Left ventricle myocardium superior (tissue), 1 donor: ENCODE results near the gene GPS1. TPM values are rescaled to one million over a fixed set of nuclear protein-coding genes. Genes with fewer than 3 reads are reported as not detected.

Source experiments
- ATAC-seq: fragments of 200-7000 bp; cut with Tn5 transposase; one replicate; pipeline ENCODE4 v1.9.1; 2020; ENCODE audit warnings: mild to moderate bottlenecking, moderate library complexity
- DNase-seq: peaks from one replicate; pipeline ENCODE4 v3.0.0-alpha.2; 2020
- intact Hi-C: fragments of 100-400 bp; cut with micrococcal nuclease; formaldehyde crosslinking; loops from one replicate; pipeline ENCODE4 v1.11.0; 2022
- long read RNA-seq: library from polyadenylated mRNA; unstranded; transcript quantifications from one replicate; pipeline ENCODE4 v2.0.0, GENCODE V29; 2021
- total RNA-seq: library from RNA; stranded (reverse); fragmentation: NEBNext Ultra II Directional; extraction: Animal tissue kit (Norgen Biotek cat#: 25700); gene quantifications from one replicate; pipeline ENCODE4 v1.2.1, GENCODE V29; 2021
- donor health status: DM: no; HTN: yes; CAD: no; lungs with severe emphysema.

Gene GPS1
- total RNA-seq: 90.6 TPM
- long read RNA-seq, transcript GPS1-228 (13 exons, 1,825 nt): minor isoform, 7 of 284 reads
- long read RNA-seq, transcript GPS1-226 (13 exons, 1,839 nt): minor isoform, 24 of 284 reads
- long read RNA-seq, transcript GPS1-201 (13 exons, 1,842 nt): minor isoform, 36 of 284 reads
- long read RNA-seq, transcript GPS1-208 (13 exons, 1,874 nt): major isoform, 150 of 284 reads
- long read RNA-seq, partial matches to known transcripts: 27 of 284 reads
- long read RNA-seq, other reads (novel, unspliced or antisense): 32 of 284 reads

DNA sequence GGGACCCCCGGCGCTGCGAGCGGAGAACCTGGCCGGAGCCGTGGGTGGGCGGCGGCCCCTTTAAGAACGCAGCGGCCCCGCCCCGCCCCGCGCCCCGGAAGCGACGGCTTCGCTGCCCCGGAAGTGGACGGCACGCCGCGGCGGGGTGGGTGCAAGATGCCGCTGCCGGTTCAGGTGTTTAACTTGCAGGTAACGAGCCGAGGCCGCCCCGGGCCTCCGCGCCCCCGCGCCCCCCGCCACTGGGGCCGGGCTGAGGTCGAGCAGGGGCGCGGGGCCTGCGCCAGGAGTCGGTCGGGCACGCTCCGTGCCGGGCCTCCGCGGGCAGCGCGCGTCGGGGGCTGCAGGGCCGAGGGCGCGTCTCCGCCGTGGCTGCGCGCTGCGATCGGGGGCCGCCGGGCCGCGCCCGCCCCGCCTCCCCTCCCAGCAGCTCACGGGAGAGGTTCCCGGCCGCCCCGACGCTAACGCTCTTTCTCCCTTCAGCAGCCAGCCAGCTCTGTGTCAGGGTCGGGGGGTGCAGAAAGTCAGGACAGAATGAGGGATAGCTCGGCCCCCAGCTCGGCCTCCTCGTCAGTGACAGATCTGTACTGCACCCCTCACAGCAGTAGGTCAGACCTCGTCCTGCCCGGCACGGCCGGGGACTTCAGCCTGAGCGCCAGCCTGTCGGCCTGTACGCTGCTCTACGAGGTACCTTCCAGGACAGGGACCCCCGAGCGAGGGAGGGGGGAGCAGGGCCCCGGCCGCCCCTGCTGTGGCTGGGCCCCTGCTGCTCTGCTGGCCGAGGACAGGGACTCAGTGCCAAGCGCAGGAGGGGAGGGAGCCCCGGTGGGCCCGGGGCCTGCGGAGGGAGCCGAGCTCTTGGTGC lies at the start of gene GPS1, which contains the start of gene RFNG:
Gene GPS1, plus strand, starts transcription at position 123 of the 862 bp plus-strand sequence. Its CDS starts 34 bp downstream, at position 157.
Gene RFNG, minus strand, starts transcription at position 36 of the 862 bp plus-strand sequence. CDS start 45 bp downstream, outside the sequence.
- peak; percentile 89 for DNase-seq
- intact Hi-C loops: no loop called here
- peak; percentile 76 for ATAC-seq

- ATAC-seq (peak; percentile 55), DNase-seq (peak; percentile 70)
- intact Hi-C loops: no loop called here
Measured at GRCh38 chr17:82003411-82004381, 48.0 kb upstream of the GPS1 start.

GRCh38 chr17:82004517-82005455 lies 46.9 kb upstream of the GPS1 start:
- DNase-seq (no peak), ATAC-seq (no peak)
- intact Hi-C loops: no loop called here

DNA sequence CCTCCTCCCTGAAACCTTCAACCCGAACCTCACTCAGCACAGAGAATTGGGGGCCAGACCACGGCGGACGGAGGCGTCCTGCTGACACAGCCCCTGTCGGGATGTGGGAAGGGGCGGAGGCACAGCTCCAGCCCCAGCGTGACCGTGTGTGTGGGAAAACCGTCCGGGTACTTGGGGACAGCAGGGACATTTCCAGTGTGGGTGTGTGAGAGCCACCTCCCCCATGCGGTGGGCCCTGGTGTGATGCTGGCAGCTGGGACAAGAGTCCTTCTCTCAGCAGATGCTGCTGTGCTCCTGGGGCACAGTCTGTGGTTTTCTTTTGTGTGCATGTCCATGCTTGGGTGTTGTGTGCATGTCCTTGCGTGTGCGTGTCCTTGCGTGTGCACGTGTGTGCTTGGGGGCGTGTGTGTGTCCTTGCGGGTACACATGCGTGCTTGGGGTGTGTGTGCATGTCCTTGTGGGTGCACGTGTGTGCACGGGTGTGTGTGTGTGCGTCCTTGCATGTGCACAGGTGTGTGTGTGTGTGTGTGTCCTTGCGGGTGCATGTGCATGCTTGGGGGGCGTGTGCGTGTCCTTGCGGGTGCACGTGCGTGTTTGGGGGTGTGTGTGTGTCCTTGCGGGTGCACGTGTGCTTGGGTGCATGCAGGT lies 45.9 kb upstream of the GPS1 start:
- DNase-seq (no peak), ATAC-seq (no peak)
- intact Hi-C loops: no loop called here

DNA sequence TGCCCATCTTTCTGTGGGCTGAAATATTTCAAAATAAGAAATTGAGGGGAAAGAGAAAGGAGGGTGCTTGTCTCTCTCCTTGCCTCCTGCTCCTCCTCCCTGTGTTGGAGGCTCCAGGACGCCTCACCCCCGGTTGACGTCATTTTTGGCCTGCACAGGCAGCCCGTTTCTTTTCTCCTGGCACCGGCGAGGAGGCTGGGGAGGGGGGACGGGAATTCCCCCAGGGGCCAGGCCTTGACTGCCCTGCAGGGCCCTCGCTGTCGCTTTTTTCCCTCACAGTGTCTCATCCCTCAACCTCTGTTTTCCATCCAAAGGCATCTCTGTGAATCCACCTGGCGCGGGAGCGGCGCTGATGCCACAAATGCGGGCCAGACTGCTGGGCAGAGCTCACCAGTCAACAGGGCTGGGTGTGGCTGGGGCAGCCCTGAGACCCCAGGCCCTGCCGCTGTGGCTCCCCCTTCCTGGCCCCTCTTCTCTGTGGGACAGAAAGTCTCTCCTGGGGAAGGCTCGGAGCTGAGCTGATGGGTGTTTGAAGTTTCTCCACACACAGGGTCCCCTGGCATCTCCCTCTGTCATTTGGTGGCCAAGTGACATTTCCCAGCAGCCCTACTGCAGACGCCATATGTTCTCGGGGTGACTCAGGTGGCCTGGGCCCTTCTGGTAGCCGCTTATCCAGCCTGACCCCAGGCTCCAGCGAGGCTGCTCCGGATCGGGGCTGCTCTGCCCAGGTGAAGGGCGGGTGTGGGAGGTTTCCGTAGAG lies 45.0 kb upstream of the GPS1 start:
- peak; percentile 54 for ATAC-seq
- intact Hi-C loops: no loop called here
- no peak for DNase-seq

GRCh38 chr17:82007228-82007494 lies 44.5 kb upstream of the GPS1 start:
- DNase-seq (no peak), ATAC-seq (no peak)
- intact Hi-C loops: no loop called here

DNA sequence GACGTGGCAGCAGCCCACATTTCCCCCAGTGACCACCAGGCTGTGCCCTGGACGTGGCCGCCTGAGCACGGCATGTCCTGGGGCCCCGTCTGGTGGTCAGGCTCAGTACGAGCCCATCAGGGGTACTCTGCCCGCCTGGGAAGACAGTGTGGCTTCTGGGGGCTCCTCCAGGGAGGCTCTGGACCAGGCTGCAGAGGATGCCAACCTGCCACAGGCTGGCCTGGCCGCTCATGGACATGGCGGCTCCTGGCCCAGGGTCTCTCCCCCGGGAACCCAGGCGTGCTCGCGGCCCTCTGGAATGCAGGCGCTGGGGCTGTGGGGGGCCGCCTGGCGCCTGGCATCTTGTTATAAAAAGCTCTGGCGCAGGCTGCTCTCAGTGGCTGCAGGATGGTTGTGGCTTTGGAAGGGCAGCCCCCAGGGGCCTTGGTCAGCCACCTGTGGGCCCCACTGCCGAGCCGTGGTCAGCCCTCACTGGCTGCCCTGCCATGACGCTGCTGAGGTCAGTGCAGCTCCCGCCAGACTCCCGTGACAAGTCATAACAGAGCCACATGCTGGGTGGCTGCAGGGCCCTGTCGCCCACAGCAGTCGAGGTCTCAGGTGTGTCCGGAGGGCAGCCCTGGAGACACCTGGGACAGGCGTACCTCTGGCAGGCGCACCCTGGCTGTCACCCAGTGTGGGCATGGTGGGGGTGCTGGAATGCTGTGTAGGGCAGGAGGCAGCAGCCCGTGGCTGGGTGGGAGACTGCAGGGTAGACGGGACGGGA lies 44.0 kb upstream of the GPS1 start:
- intact Hi-C loops: no loop called here
- DNase-seq (no peak), ATAC-seq (no peak)

DNA sequence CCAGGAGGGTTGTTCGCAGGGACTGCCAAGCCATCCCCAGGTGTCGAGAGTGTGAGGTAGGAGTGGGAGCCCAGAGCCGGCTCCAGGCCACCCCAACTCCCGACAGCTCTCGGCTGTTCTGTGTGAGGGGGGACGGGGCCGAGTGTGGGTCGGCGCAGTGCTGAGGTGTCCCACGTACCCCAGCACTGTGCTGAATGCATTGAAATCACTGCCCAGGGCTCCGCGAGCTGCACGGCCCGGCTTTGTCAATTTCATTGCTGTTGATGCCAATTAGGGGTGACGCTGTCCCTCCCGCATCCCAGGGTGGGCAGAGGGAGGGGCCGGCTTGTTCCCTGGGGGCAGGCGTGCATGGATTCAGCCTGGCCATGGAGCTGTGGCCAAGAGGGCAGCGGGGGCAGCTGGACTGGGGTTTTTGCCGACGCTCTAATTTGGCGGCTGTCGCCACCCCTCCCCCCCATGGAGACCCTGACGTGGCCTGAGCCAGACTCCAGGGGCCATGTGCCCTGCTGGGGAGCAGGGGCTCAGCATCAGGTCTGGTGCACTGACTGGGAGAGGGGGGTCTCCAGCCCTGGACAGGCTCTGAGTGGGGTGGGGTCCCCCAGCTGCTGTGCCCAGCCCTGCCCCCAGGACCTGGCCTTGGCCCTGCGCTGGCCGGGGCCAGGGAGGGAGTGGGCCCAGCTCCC lies 43.3 kb upstream of the GPS1 start:
- DNase-seq (no peak), ATAC-seq (no peak)
- intact Hi-C loops: no loop called here

- ATAC-seq (peak; percentile 9), DNase-seq (peak; percentile 77)
- intact Hi-C loops: no loop called here
Measured at GRCh38 chr17:82008941-82009405, 42.7 kb upstream of the GPS1 start.

GRCh38 chr17:82009413-82009812 lies 42.3 kb upstream of the GPS1 start:
- no peak for DNase-seq
- intact Hi-C loops: no loop called here
- no peak for ATAC-seq

GRCh38 chr17:82010575-82011525 lies 40.8 kb upstream of the GPS1 start:
- intact Hi-C loops: no loop called here
- ATAC-seq (no peak), DNase-seq (no peak)

DNA sequence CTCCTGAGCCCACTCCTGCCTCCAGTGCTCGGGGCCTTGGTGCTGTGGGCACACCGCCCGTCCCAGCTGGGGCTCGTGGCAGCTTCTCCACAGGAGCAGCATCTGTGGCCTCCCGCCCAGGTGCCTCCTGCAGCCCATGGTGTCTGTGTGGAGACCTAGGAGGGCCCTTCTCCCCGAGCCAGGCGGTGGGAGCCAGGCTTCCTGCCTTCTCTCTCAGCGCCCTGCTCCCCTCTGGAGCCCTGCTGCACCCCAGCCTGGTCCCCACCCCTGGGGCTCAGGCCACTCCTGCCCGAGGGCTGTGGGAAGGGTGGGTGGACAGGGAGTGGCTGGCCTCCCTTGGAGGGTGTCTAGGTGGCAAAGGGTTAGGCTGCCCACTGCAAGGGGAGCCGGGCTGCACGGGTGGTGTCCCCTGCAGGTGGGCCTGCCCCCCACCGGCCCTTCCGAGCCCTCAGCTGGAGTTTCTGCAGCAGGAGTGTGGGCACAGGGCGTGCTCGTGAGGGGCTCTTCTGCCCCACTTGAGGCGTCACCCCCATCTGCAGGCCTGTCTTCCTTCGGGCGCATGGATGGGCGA lies 40.0 kb upstream of the GPS1 start:
- intact Hi-C loops: no loop called here
- DNase-seq (no peak), ATAC-seq (no peak)

DNA sequence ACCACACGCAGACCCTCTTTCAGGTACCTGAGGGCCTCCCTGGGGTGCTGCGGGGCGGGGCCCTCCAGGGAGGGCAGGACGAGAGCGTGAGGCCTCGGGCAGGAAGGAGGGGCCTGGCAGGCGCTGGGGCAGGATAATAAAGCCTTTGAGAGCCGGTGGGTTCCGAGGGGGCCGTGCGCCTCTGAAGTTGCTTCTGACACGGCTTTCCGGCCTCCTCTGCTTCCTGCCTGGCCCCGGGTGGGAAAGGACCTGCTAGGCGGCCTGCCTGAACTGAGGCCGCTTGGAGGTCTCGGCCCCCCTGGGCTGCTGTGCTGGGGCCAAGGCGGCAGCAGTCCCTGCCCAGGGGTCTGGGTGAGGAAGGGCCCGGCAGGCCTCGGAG lies 39.4 kb upstream of the GPS1 start:
- intact Hi-C loops: no loop called here
- DNase-seq (no peak), ATAC-seq (no peak)

- ATAC-seq (peak; percentile 65), DNase-seq (peak; percentile 74)
- intact Hi-C loops: no loop called here
Measured at GRCh38 chr17:82012640-82013295, 38.9 kb upstream of the GPS1 start.
